Gastrocnemius medialis (tissue), 4 donors: ENCODE data around the gene FOXP4.

ENCODE experiments used
- CTCF ChIP-seq, 5 experiments: fragments of 450-650 bp in 3 of 5; fragments of 200-600 bp in 2 of 5; sonication (generic) in 2 of 5; IDR thresholded peaks in 4 of 5; conservative IDR thresholded peaks in 1 of 5; 1 replicate in 4 of 5; 2 replicates in 1 of 5; pipeline ENCODE4 v1.5.1; 2016 to 2019; ENCODE audit warnings: antibody characterized with exemption in 5 of 5, mild to moderate bottlenecking in 3 of 5, moderate library complexity in 3 of 5
- POLR2A ChIP-seq, 2 donors: fragments of 450-650 bp; IDR thresholded peaks; one replicate each; pipeline ENCODE4 v1.6.1; 2017; ENCODE audit warnings: antibody characterized with exemption in 2 of 2, mild to moderate bottlenecking in 2 of 2, moderate library complexity in 2 of 2

GRCh38 chr6:41583565-41583964, 37.4 kb downstream of the FOXP4 start:
- TF ChIP-seq CTCF (IDR thresholded peaks at IDR 0.05 in 4 of 5, conservative IDR thresholded peaks at IDR 0.05 in 1 of 5) (no peak), POLR2A (IDR thresholded peaks at IDR 0.05) (no peak)
